GM21423 (cell line): Measurements from ENCODE around the gene OR10H3.
"Not testable (repeated sequence)": the region's sequence is repeated elsewhere in the genome, so short reads cannot be mapped to it uniquely, and the experiment has no call there.

ENCODE experiments used
- ATAC-seq: cut with Tn5 transposase; IDR thresholded peaks from one replicate; pipeline ENCODE4 v1.9.1; 2021; ENCODE audit warnings: mild to moderate bottlenecking, moderate library complexity; ENCODE audit not compliant: unreplicated experiment

The OR10H3 gene

DNA sequence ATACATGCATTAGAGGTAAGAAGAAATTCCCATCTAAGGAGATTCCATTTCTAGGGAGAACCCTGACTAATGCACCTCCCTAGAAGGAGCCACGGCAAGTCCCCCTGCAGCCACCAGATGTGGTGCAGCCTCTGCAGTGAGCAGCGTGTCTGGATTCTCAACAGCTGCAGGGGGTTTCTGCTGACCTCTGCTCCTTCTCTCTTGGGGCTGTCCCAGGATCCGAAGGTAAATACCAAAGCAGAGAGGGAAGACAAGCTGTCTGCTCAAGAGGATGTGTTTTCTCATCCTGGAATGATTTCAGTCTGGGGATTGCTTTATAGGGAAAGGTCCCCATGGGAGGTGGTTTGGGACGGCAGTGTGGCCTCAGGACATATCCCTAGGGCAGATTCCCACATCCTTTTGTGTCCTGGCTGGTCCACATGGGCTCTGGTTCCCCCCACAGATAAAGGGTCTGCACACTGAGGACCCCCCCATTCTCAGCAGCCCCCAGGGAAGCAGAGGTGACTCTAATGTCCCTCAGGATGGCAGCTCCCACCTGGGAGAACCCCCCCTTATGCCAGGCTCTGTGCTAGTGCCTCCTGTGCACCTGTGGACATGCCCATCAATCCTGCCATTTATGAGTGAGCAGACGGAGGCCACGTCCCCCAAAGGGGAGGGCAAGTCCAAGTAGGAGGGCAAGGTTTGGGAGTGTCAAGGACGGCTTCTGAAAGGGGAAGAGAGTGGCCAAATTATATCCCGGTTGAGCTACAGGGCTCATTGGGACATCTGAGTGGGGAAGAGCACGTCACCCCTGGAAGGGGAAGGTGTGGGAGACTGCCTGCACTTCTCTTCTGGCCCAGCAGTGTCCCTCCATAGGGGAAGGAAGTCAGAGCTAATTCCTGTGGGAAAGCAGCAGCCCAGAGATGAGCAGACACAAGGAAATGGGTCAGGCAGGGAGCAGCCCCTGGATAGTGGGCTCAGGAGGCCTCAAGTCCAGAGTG lies 39.5 kb downstream of the OR10H3 start:
- no peak for ATAC-seq

DNA sequence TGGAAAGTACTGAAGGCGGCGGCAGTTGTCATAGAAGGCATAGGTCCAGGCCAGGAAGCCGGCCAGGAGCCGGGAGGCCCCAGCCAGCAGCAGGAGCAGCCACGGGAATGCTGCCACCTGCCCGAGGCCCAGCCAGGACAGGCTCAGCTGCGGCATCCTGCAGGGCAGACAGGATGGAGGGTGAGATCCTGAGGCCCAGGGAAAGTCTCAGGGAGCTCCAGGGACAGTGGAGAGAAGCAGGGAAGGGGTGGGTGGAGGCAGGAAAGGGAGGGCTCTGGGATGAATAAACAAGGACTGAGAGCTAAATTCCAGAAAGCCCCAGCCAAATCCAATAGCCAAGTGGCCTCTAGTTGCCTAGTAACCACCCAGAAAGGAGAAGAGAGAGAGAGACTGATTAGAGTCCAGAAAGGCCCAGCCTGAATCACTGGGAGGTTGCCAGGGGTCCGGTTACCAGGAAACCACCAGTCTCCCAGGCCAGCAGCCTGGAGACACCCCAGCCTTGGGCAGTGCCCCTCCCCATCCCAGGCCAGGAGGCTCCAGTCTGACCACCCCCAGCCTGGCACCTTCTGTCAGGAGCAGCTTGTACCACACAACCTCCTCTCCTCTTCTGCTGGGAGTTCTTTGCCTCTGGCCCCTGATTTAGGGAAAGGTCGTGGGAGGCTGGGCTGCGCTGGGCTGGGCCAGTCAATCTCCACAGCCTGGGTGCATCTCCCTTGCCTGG lies 42.1 kb downstream of the OR10H3 start:
- no peak for ATAC-seq

- no peak for ATAC-seq
Measured at GRCh38 chr19:15780610-15781418, 43.0 kb downstream of the OR10H3 start.

DNA sequence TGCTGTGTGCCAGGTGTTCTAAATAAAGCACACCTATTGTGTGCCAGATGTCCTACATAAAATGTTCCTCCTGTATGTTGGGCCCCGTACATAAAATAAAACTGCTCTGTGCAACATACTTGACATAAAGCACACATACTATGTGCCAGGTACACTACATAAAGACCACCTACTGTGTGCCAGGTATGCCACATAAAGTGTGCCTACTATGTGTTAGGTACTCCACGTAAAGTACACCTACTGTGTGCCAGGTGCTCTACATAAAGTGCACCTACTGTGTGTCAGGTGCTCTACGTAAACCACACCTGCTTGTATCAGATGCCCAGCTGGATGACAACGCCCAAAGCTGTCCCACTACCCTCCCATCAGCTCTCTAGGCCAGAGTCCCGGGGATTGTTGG lies 43.9 kb downstream of the OR10H3 start:
- no peak for ATAC-seq

- ATAC-seq: no peak
Measured at GRCh38 chr19:15782211-15782610, 44.4 kb downstream of the OR10H3 start.

- not testable (repeated sequence) for ATAC-seq
Measured at GRCh38 chr19:15782896-15783295, 45.1 kb downstream of the OR10H3 start.

- ATAC-seq: no peak
Measured at GRCh38 chr19:15787611-15788155, 49.9 kb downstream of the OR10H3 start, which contains the start of gene OR10H5. OR10H5 (plus strand) TSS chr19:15787661; CDS start chr19:15794049, 6,388 bp downstream.

DNA sequence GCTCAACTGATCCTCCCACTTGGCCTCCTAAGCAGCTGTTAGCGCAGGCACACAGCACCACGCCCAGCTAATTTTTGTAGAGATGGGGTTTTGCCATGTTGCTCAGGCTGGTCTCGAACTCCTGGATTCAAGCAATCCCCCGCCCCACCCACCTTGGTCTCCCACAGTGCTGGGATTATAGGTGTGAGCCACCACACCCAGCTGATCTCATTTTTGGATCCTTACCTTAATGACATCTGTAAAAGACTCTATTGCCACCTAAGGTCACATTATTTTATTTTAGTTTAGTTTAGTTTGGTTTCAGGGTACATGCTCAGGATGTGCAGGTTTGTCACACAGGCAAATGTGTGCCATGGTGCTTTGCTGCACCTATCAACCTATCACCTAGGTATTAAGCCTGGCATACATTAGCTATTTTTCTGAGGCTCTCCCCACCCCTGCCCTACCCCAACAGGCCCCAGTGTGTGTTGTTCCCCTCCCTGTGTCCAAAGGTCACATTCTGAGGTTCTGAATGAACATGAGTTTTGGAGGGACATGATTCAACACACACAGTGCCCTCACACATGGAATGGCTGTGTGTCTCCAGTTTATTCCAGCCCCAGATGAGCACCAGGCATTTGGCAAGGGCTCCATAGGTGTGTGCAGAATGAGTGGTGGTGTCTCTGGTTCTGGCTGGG lies 50.9 kb downstream of the OR10H3 start:
- ATAC-seq: no peak

GRCh38 chr19:15790096-15790495 lies 52.3 kb downstream of the OR10H3 start:
- ATAC-seq: no peak
